GM10248 (cell line): ENCODE measurements around the gene NDUFA7.

ENCODE experiments used
- CTCF ChIA-PET: fragments of 300-600 bp; sonication (Branson Sonifier 250); formaldehyde crosslinking; extraction: SDS; loops from one replicate; lab custom pipeline; 2021; ENCODE audit warnings: antibody characterized with exemption; lab: Yijun Ruan, JAX
- POLR2A ChIA-PET: fragments of 350-650 bp; sonication (Branson Sonifier 250); formaldehyde crosslinking; extraction: SDS; loops from one replicate; lab custom pipeline; 2020; ENCODE audit warnings: antibody characterized with exemption; lab: Yijun Ruan, JAX
- DNase-seq: peaks from one replicate; pipeline ENCODE4 v3.0.0; 2012; ENCODE audit errors: extremely low spot score
- TF ChIP-seq, protein P1 (sequence below): IDR thresholded peaks from 2 replicates; pipeline ENCODE4 v1.5.1; 2012; ENCODE audit warnings: mild to moderate bottlenecking, low read depth; ENCODE audit errors: extremely low read depth, missing control alignments, control extremely low read depth

NDUFA7 gene

GRCh38 chr19:8321067-8321985 lies at the start of gene NDUFA7, which contains the start of gene RPS28:
TSS of gene NDUFA7 (minus strand) at chr19:8321375. CDS start at chr19:8321358, 17 bp downstream.
TSS of gene RPS28 (plus strand) at chr19:8321496. CDS start at chr19:8321531, 35 bp downstream.
- TF ChIP-seq, protein P1, sequence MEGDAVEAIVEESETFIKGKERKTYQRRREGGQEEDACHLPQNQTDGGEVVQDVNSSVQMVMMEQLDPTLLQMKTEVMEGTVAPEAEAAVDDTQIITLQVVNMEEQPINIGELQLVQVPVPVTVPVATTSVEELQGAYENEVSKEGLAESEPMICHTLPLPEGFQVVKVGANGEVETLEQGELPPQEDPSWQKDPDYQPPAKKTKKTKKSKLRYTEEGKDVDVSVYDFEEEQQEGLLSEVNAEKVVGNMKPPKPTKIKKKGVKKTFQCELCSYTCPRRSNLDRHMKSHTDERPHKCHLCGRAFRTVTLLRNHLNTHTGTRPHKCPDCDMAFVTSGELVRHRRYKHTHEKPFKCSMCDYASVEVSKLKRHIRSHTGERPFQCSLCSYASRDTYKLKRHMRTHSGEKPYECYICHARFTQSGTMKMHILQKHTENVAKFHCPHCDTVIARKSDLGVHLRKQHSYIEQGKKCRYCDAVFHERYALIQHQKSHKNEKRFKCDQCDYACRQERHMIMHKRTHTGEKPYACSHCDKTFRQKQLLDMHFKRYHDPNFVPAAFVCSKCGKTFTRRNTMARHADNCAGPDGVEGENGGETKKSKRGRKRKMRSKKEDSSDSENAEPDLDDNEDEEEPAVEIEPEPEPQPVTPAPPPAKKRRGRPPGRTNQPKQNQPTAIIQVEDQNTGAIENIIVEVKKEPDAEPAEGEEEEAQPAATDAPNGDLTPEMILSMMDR, result peak; percentile 56
- POLR2A ChIA-PET, result interaction anchor here (0.6 to 1.3 kb wide), 7 partner anchors 10 to 192 kb away, joined by 3 to 7 read pairs (median 3); partner anchors contain the start of gene ZNF414
- CTCF ChIA-PET, result interaction anchor here (2.0 kb wide), 1 partner anchor 11 kb away, joined by 7 read pairs; no protein-coding TSS in a partner anchor
- DNase-seq, result peak; percentile 98

DNA sequence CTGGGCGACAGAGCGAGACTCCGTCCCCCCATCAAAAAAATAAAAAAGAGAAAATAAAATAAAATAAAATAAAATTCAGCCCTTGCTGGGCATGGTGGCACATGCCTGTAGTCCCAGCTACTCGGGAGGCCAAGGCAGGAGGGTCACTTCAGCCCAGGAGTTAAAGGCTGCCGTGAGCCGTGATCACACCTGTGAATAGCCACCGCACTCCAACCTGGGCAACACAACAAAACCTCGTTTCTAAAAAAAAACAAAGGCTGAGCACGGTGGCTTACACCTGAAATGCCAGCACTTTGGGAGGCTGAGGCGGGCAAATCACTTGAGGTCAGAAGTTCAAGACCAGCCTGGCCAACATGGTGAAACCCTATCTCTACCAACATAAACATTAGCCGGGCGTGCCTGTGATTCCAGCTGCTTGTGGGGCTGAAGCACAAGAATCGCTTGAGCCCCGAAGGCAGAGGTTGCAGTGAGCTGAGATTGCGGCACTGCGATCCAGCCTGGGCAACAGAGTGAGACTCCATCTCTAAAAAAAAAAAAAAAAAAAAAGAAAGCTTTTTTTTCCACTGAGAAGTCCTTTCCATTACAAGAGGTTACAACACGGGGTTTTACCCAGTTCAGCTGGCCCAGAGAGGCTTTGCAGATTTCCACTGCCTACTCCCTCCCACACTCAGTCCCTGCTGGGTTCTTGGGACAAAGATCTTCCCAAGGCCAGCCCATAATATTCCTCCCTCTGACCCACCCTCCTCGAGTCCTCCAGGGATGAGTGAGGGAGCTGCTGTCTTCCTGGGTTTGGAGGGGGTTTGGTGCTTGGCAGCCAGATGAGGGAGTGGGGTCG lies 49.2 kb upstream of the NDUFA7 start:
- ChIA-PET POLR2A (no interaction called here), CTCF (interaction anchor here (2.1 to 6.1 kb wide), 2 partner anchors 9 to 16 kb away, joined by 8 to 41 read pairs; no protein-coding TSS in a partner anchor)
- TF ChIP-seq, protein P1, result no peak
- no peak for DNase-seq

DNA sequence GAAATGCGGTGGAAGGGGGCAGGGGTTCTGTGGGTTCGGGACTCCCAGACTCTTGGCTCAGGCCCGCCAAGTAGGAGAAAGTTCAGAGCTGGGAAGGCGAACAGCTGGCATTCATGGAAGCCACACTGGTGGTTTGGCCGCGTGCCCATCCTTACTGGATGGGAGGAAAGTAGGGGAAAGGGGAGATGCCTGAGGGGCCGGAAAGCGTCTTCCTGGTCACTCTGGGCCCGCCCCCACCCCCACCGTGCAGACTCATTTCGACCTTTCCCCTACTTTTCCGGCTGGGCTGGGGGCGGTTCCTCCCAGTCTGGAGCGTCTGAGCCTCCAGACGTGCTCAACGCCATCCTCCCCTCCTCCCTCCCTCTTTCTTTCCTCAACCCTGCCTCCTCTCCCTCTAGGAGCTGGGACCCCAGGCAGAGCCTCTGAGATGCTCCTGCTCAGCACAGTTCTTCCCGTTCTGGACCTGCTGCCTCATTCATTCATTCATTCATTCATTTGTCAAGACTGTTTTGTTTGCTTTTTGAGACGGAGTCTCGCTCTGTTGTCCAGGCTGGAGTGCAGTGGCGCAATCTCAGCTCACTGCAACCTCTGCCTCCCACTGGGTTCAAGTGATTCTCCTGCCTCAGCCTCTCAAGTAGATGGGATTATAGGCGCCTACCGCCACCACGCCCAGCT lies 46.3 kb upstream of the NDUFA7 start:
- TF ChIP-seq, protein P1, result no peak
- DNase-seq, result peak; percentile 17
- ChIA-PET CTCF (interaction anchor here (0.9 to 6.1 kb wide), 4 partner anchors 9 to 212 kb away, joined by 3 to 41 read pairs (median 3); no protein-coding TSS in a partner anchor), POLR2A (no interaction called here)

GRCh38 chr19:8366961-8367326 lies 45.8 kb upstream of the NDUFA7 start:
- ChIA-PET POLR2A (no interaction called here), CTCF (interaction anchor here (0.9 to 6.1 kb wide), 3 partner anchors 10 to 213 kb away, joined by 3 to 41 read pairs (median 3); no protein-coding TSS in a partner anchor)
- TF ChIP-seq, protein P1, result no peak
- DNase-seq, result peak; percentile 10

DNA sequence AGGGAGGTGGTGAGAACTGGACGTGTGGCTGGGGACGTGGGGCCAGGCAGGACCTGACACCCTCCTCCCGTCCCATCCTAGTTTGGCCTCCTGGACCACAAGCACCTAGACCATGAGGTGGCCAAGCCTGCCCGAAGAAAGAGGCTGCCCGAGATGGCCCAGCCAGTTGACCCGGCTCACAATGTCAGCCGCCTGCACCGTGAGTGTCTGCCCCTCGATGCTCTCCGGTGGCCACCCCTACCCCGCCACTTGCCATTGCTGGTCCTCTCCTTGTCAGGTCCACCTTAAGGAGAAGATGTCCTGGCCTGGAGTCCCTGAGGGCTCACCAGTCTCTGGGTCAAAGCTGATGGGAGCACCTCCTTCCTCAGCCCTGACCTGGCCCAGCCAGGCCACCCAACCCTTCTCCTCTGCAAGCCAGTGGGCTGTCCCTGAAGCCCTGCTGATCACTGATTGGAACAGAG lies 45.0 kb upstream of the NDUFA7 start:
- TF ChIP-seq, protein P1, result no peak
- DNase-seq, result peak; percentile 19
- POLR2A ChIA-PET, result no interaction called here
- CTCF ChIA-PET, result interaction anchor here (1.0 to 6.1 kb wide), 2 partner anchors 12 to 214 kb away, joined by 3 to 41 read pairs; no protein-coding TSS in a partner anchor
